SU-DHL-6 (cell line): ENCODE data around the gene C1orf35.

ENCODE experiments used
- H2AFZ ChIP-seq: fragments of 200-600 bp; sonication (generic); 2 replicates; pipeline ENCODE4 v1.6.1; 2014; ENCODE audit warnings: low read depth, mild to moderate bottlenecking, moderate library complexity, mixed read lengths, antibody characterized with exemption, low read length; ENCODE audit not compliant: severe bottlenecking
- H3F3A ChIP-seq: fragments of 200-600 bp; shearing (Covaris generic); 2 replicates; pipeline ENCODE4 v1.6.0; 2016; ENCODE audit warnings: antibody characterized with exemption, mild to moderate bottlenecking; ENCODE audit not compliant: insufficient read depth
- H3K27ac ChIP-seq: fragments of 200-600 bp; sonication (generic); 2 replicates; pipeline ENCODE4 v1.5.1; 2016; ENCODE audit warnings: low read depth, mild to moderate bottlenecking, low read length, moderate library complexity, mixed read lengths
- H3K27me3 ChIP-seq: fragments of 200-600 bp; sonication (generic), shearing (Covaris generic); 2 replicates; pipeline ENCODE4 v1.6.0; 2014; ENCODE audit warnings: mild to moderate bottlenecking, low read length
- H3K36me3 ChIP-seq: fragments of 200-600 bp; sonication (generic); 2 replicates; pipeline ENCODE4 v1.6.1; 2014; ENCODE audit warnings: mild to moderate bottlenecking, low read length, mixed read lengths
- H3K4me2 ChIP-seq: fragments of 300-600, 200-600 bp; shearing (Covaris generic), sonication (generic); 2 replicates; pipeline ENCODE4 v1.6.0; 2014; ENCODE audit warnings: low read length, low read depth, mild to moderate bottlenecking; ENCODE audit not compliant: poor library complexity, severe bottlenecking
- H3K4me3 ChIP-seq: fragments of 200-600 bp; sonication (generic); 2 replicates; pipeline ENCODE4 v1.5.1; 2014; ENCODE audit warnings: antibody characterized with exemption, low read length, mild to moderate bottlenecking, mixed read lengths; ENCODE audit not compliant: insufficient read depth, poor library complexity, severe bottlenecking
- H3K79me2 ChIP-seq: fragments of 200-600 bp; sonication (generic); 2 replicates; pipeline ENCODE4 v1.6.1; 2014; ENCODE audit warnings: mild to moderate bottlenecking, low read length, moderate library complexity; ENCODE audit not compliant: insufficient read depth
- H3K9ac ChIP-seq: fragments of 200-600 bp; sonication (generic); 2 replicates; pipeline ENCODE4 v1.7.0; 2014; ENCODE audit warnings: mild to moderate bottlenecking, low read length
- H3K9me2 ChIP-seq: fragments of 200-600 bp; sonication (generic); replicated peaks from 2 replicates; pipeline ENCODE4 v1.6.1; 2014; ENCODE audit warnings: low read length; ENCODE audit not compliant: insufficient read depth
- H3K9me3 ChIP-seq: fragments of 200-600 bp; sonication (generic); 2 replicates; pipeline ENCODE4 v1.6.1; 2014; ENCODE audit warnings: low read length, mixed read lengths; ENCODE audit not compliant: insufficient read depth
- H4K20me1 ChIP-seq: fragments of 200-600 bp; sonication (generic); 2 replicates; pipeline ENCODE4 v1.6.1; 2014; ENCODE audit warnings: low read depth, mild to moderate bottlenecking, antibody characterized with exemption, low read length, moderate library complexity, mixed read lengths
- EZH2phosphoT487 ChIP-seq: fragments of 200-600 bp; sonication (generic), shearing (Covaris generic); conservative IDR thresholded peaks from 2 replicates; pipeline ENCODE4 v1.6.1; 2018; ENCODE audit warnings: mild to moderate bottlenecking, antibody characterized with exemption, low read length, moderate library complexity, mixed read lengths
- TF ChIP-seq, protein P1 (sequence below): fragments of 200-600 bp; sonication (generic); IDR thresholded peaks from one replicate; pipeline ENCODE4 v1.5.1; 2017; ENCODE audit warnings: antibody characterized with exemption, mild to moderate bottlenecking, low read length, moderate library complexity; ENCODE audit not compliant: insufficient read depth, poor library complexity, severe bottlenecking

C1orf35 gene

DNA sequence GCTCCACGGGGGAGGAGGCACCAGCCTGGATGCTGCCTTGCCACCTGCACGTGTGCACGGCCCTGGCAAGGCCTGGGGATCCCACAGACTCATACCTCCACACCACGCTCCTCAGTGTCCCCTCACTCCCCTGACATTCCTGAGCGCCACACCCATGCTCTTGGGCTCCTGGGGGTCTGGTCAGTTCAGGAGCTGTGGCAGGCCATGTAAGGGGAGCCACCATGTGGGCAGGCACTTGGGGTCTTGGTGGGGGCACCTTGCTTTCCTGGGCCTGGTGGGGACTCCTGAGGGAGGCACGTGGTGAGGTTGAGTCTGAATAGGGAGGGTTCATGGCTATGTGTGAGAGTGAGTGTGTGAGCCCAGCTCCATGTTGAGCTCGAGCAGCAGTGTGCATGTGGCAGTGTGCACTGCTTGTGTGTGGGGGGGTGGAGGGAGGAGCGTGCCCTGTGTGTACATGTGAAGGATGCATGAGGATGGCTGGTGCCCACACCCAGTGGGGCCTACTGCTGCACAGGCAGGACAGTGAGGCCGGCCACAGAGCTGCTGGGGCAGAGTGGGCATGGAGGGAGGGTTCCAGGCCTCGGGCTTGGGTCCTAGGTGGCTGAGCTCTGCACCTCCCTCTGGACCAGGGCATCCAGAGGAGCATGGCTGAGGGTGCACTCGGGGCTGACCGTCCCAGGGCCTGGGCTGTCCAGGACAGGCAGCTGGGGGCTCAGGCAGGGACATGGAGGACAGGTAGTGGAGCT is 48.2 kb upstream of the C1orf35 start:
- Histone ChIP-seq H3K27me3 (no peaks in the 10 kb centered on the region), H2AFZ (no peak overlapping the region), H3K4me2 (no peak overlapping the region), H3K9me2 (no peaks in the 10 kb centered on the region), H3K4me3 (no peak overlapping the region), H4K20me1 (no peaks in the 10 kb centered on the region; the same call in 1 of the 2 replicates), H3F3A (no peaks in the 10 kb centered on the region), H3K79me2 (no peaks in the 10 kb centered on the region), H3K36me3 (no peaks in the 10 kb centered on the region), H3K9ac (no peak overlapping the region), H3K27ac (no peak overlapping the region), H3K9me3 (no peaks in the 10 kb centered on the region)
- TF ChIP-seq, protein P1, sequence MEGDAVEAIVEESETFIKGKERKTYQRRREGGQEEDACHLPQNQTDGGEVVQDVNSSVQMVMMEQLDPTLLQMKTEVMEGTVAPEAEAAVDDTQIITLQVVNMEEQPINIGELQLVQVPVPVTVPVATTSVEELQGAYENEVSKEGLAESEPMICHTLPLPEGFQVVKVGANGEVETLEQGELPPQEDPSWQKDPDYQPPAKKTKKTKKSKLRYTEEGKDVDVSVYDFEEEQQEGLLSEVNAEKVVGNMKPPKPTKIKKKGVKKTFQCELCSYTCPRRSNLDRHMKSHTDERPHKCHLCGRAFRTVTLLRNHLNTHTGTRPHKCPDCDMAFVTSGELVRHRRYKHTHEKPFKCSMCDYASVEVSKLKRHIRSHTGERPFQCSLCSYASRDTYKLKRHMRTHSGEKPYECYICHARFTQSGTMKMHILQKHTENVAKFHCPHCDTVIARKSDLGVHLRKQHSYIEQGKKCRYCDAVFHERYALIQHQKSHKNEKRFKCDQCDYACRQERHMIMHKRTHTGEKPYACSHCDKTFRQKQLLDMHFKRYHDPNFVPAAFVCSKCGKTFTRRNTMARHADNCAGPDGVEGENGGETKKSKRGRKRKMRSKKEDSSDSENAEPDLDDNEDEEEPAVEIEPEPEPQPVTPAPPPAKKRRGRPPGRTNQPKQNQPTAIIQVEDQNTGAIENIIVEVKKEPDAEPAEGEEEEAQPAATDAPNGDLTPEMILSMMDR, result no peak
- no peak for TF ChIP-seq EZH2phosphoT487

GRCh38 chr1:228150461-228151179 is 47.5 kb upstream of the C1orf35 start:
- Histone ChIP-seq H3K4me2 (no peak overlapping the region), H4K20me1 (no peaks in the 10 kb centered on the region; the same call in 1 of the 2 replicates), H3K27ac (no peak overlapping the region), H3K36me3 (no peaks in the 10 kb centered on the region), H3K4me3 (no peak overlapping the region), H3K79me2 (peaks cover 7% of the 10 kb centered on the region; the same call in 1 of the 2 replicates), H2AFZ (no peak overlapping the region), H3K9me2 (no peaks in the 10 kb centered on the region), H3K27me3 (no peaks in the 10 kb centered on the region), H3K9me3 (no peaks in the 10 kb centered on the region), H3F3A (no peaks in the 10 kb centered on the region), H3K9ac (no peak overlapping the region)
- TF ChIP-seq EZH2phosphoT487, result no peak
- TF ChIP-seq, protein P1, result no peak

- TF ChIP-seq, protein P1, result no peak
- TF ChIP-seq EZH2phosphoT487, result no peak
- Histone ChIP-seq H3F3A (no peaks in the 10 kb centered on the region), H3K36me3 (no peaks in the 10 kb centered on the region), H3K27me3 (no peaks in the 10 kb centered on the region), H3K4me3 (no peak overlapping the region), H4K20me1 (no peaks in the 10 kb centered on the region; the same call in 1 of the 2 replicates), H2AFZ (no peak overlapping the region), H3K4me2 (no peak overlapping the region), H3K9ac (no peak overlapping the region), H3K9me3 (no peaks in the 10 kb centered on the region), H3K27ac (no peak overlapping the region), H3K79me2 (peaks cover 10% of the 10 kb centered on the region), H3K9me2 (no peaks in the 10 kb centered on the region)
Observed at GRCh38 chr1:228150120-228150460, 47.0 kb upstream of the C1orf35 start.
